IMR-90 (cell line): ENCODE data around the gene ATP5MK. TPM values are rescaled to one million over a fixed set of nuclear protein-coding genes. Genes with fewer than 3 reads are reported as not detected.

Experiments
- ATAC-seq: fragments of 200-7000 bp; cut with Tn5 transposase; 2 replicates; pipeline ENCODE4 v1.9.1; 2020; ENCODE audit warnings: low read depth, mild to moderate bottlenecking, moderate library complexity
- BruUV-seq: library from RNA; stranded (reverse); fragments of 400-500 nt; replicated peaks from 2 replicates; lab custom pipeline; 2021; lab: Mats Ljungman, UMichigan
- CTCF ChIA-PET: fragments of 300-600 bp; formaldehyde crosslinking; extraction: SDS; loops from one replicate; lab custom pipeline; 2021; ENCODE audit warnings: antibody characterized with exemption; lab: Yijun Ruan, JAX
- POLR2A ChIA-PET: fragments of 300-600 bp; sonication (Branson Sonifier 250); formaldehyde crosslinking; loops from one replicate; lab custom pipeline; 2022; ENCODE audit warnings: antibody characterized with exemption; ENCODE audit not compliant: unreplicated experiment; lab: Charles Lee
- DNase-seq: peaks from one replicate; pipeline ENCODE4 v3.0.0; 2013
- H2AFZ ChIP-seq: replicated peaks from 2 replicates; pipeline ENCODE3; 2013; ENCODE audit warnings: low read length, mild to moderate bottlenecking; ENCODE audit not compliant: poor library complexity
- H2AK5ac ChIP-seq: 2 replicates; pipeline ENCODE4 v1.6.1; 2013; ENCODE audit warnings: low read depth, low read length, inconsistent platforms
- H2AK9ac ChIP-seq: replicated peaks from 2 replicates; pipeline ENCODE3; 2013; ENCODE audit warnings: mild to moderate bottlenecking, low read depth, low read length, moderate library complexity; ENCODE audit not compliant: poor library complexity
- H2BK120ac ChIP-seq: 2 replicates; pipeline ENCODE4 v1.6.1; 2013; ENCODE audit warnings: low read depth, low read length, inconsistent platforms
- H2BK15ac ChIP-seq: 3 replicates; pipeline ENCODE4 v1.6.1; 2013; ENCODE audit warnings: low read depth, low read length, inconsistent platforms
- H2BK20ac ChIP-seq: 2 replicates; pipeline ENCODE4 v1.6.1; 2013; ENCODE audit warnings: low read depth, mild to moderate bottlenecking, inconsistent platforms, low read length, moderate library complexity
- H2BK5ac ChIP-seq: 2 replicates; pipeline ENCODE4 v1.6.1; 2013; ENCODE audit warnings: mild to moderate bottlenecking, low read depth, low read length, inconsistent platforms; ENCODE audit not compliant: poor library complexity, severe bottlenecking
- H3K14ac ChIP-seq: replicated peaks from 2 replicates; pipeline ENCODE4 v1.6.1; 2013; ENCODE audit warnings: low read depth, low read length, inconsistent platforms
- H3K18ac ChIP-seq: 2 replicates; pipeline ENCODE4 v1.6.1; 2013; ENCODE audit warnings: low read depth, low read length, control low read depth
- H3K23ac ChIP-seq: 2 replicates; pipeline ENCODE4 v1.6.1; 2013; ENCODE audit warnings: low read depth, low read length, inconsistent platforms
- H3K27ac ChIP-seq: 2 replicates; pipeline ENCODE4 v1.5.1; 2013; ENCODE audit warnings: mild to moderate bottlenecking, control low read depth, low read length; ENCODE audit not compliant: insufficient read depth
- H3K27me3 ChIP-seq: 2 replicates; pipeline ENCODE4 v1.6.1; 2013; ENCODE audit warnings: low read length; ENCODE audit not compliant: control insufficient read depth, insufficient read depth
- H3K36me3 ChIP-seq: 2 replicates; pipeline ENCODE4 v1.6.1; 2013; ENCODE audit warnings: low read length, mixed read lengths; ENCODE audit not compliant: control insufficient read depth, insufficient read depth
- H3K4ac ChIP-seq: 2 replicates; pipeline ENCODE4 v1.6.1; 2013; ENCODE audit warnings: low read depth, low read length, inconsistent platforms
- H3K4me1 ChIP-seq: 2 replicates; pipeline ENCODE4 v1.6.1; 2013; ENCODE audit warnings: low read length, mixed read lengths; ENCODE audit not compliant: control insufficient read depth, insufficient read depth
- H3K4me2 ChIP-seq: 2 replicates; pipeline ENCODE4 v1.6.1; 2013; ENCODE audit warnings: low read depth, mild to moderate bottlenecking, control low read depth, low read length, moderate library complexity
- H3K4me3 ChIP-seq: 2 replicates; pipeline ENCODE4 v1.5.1; 2013; ENCODE audit warnings: low read depth, mild to moderate bottlenecking, control low read depth, low read length, moderate library complexity; ENCODE audit not compliant: insufficient read depth
- H3K56ac ChIP-seq: 2 replicates; pipeline ENCODE4 v1.6.1; 2013; ENCODE audit warnings: low read length, inconsistent platforms; ENCODE audit not compliant: insufficient read depth; ENCODE audit errors: extremely low read depth
- H3K79me1 ChIP-seq, 2 experiments: 2 replicates each; pipeline ENCODE4 v1.6.1; 2013; ENCODE audit warnings: low read length in 2 of 2, inconsistent platforms in 1 of 2, low read depth in 1 of 2
- H3K9ac ChIP-seq: 2 replicates; pipeline ENCODE4 v1.6.1; 2013; ENCODE audit warnings: low read depth, low read length, control low read depth
- H3K9me1 ChIP-seq: 2 replicates; pipeline ENCODE4 v1.6.1; 2013; ENCODE audit warnings: low read length, inconsistent platforms; ENCODE audit not compliant: insufficient read depth
- H3K9me3 ChIP-seq: 2 replicates; pipeline ENCODE4 v1.6.1; 2013; ENCODE audit warnings: low read length; ENCODE audit not compliant: control insufficient read depth, insufficient read depth
- H4K20me1 ChIP-seq: 2 replicates; pipeline ENCODE4 v1.6.1; 2013; ENCODE audit warnings: low read length, inconsistent platforms; ENCODE audit not compliant: insufficient read depth
- H4K5ac ChIP-seq: 2 replicates; pipeline ENCODE4 v1.6.1; 2013; ENCODE audit warnings: mild to moderate bottlenecking, low read depth, low read length, control low read depth
- H4K8ac ChIP-seq, 2 experiments: 2 replicates each; pipeline ENCODE4 v1.6.1; 2013; ENCODE audit warnings: low read depth in 2 of 2, low read length in 2 of 2, control low read depth in 1 of 2, inconsistent platforms in 1 of 2
- H4K91ac ChIP-seq: 2 replicates; pipeline ENCODE4 v1.6.1; 2013; ENCODE audit warnings: low read depth, low read length, inconsistent platforms; ENCODE audit not compliant: insufficient read depth
- BHLHE40 ChIP-seq: fragments of 150-350 bp; IDR thresholded peaks from 2 replicates; pipeline ENCODE4 v1.6.1; 2016; ENCODE audit warnings: mild to moderate bottlenecking, low read depth, low read length
- CHD1 ChIP-seq: IDR thresholded peaks from 2 replicates; pipeline ENCODE4 v1.6.1; 2012; ENCODE audit warnings: low read depth, low read length, improper control_type of control experiment
- FOS ChIP-seq: fragments of 150-350 bp; IDR thresholded peaks from 2 replicates; pipeline ENCODE4 v1.6.1; 2016; ENCODE audit warnings: low read depth, low read length
- MAFK ChIP-seq: IDR thresholded peaks from 2 replicates; pipeline ENCODE4 v1.6.1; 2012; ENCODE audit warnings: low read depth, low read length, improper control_type of control experiment
- MAZ ChIP-seq: IDR thresholded peaks from 2 replicates; pipeline ENCODE4 v1.6.1; 2012; ENCODE audit warnings: low read depth, mild to moderate bottlenecking, low read length, improper control_type of control experiment, moderate library complexity, borderline replicate concordance
- MXI1 ChIP-seq: IDR thresholded peaks from 2 replicates; pipeline ENCODE4 v1.6.1; 2012; ENCODE audit warnings: low read depth, mild to moderate bottlenecking, low read length, moderate library complexity, borderline replicate concordance
- NFE2L2 ChIP-seq: fragments of 150-350 bp; IDR thresholded peaks from 2 replicates; pipeline ENCODE4 v1.6.1; 2016; ENCODE audit warnings: low read depth, mild to moderate bottlenecking, low read length
- RAD21 ChIP-seq: IDR thresholded peaks from 2 replicates; pipeline ENCODE4 v1.6.1; 2012; ENCODE audit warnings: low read length, improper control_type of control experiment
- SMC3 ChIP-seq: fragments of 150-350 bp; IDR thresholded peaks from 2 replicates; pipeline ENCODE4 v1.6.1; 2016; ENCODE audit warnings: low read depth, mild to moderate bottlenecking, antibody characterized with exemption, low read length, moderate library complexity
- USF2 ChIP-seq: fragments of 150-350 bp; IDR thresholded peaks from 2 replicates; pipeline ENCODE4 v1.6.1; 2017; ENCODE audit warnings: mild to moderate bottlenecking, antibody characterized with exemption, low read length, low read depth
- WGBS, 2 experiments: methylation state at CpG; one replicate each; pipeline versions ENCODE4 v1.1.5 to v1.1.7; 2013; ENCODE audit warnings: missing lambda C conversion rate in 2 of 2; ENCODE audit not compliant: insufficient read length in 1 of 2; ENCODE audit errors: extremely low coverage in 2 of 2; 5-methylcytosine and 5-hydroxymethylcytosine counted together
- dilution Hi-C: fragments of 300-500 bp; cut with HindIII; formaldehyde crosslinking; loops from one replicate; pipeline ENCODE4 v1.14.3; 2018; ENCODE audit warnings: low sequenced_read_pairs; ENCODE audit not compliant: unreplicated experiment
- in situ Hi-C: fragments of 300-500 bp; cut with MboI; formaldehyde crosslinking; loops from 3 replicates; pipeline ENCODE4 v1.14.3; 2019; ENCODE audit warnings: low sequenced_read_pairs, inconsistent platforms, mixed read lengths
- intact Hi-C: fragments of 100-400 bp; cut with micrococcal nuclease; formaldehyde crosslinking; loops from 2 replicates; pipeline ENCODE4 v1.10.0; 2022
- polyA plus RNA-seq, 3 experiments: library from polyadenylated mRNA; depleted of rRNA; stranded (reverse); fragments of >200 nt; gene quantifications; 2 replicates each; pipeline ENCODE4 v1.2.3, GENCODE V29; 2012; ENCODE audit warnings: low replicate concordance in 1 of 3
- total RNA-seq: library from RNA; depleted of rRNA; stranded (reverse); fragments of >200 nt; gene quantifications from 2 replicates; pipeline ENCODE4 v1.2.3, GENCODE V29; 2012

Gene ATP5MK
- total and polyA plus RNA-seq, 2 of the 4 experiments (the other 2 are of a cell fraction), result 73.4 to 101 TPM

GRCh38 chr10:103431902-103432301 is 35.6 kb upstream of the ATP5MK start:
- no peak overlapping the region for H4K91ac ChIP-seq
- H3K4me3 ChIP-seq, result no peak overlapping the region
- no peak overlapping the region for H2BK5ac ChIP-seq
- no peak overlapping the region for H3K56ac ChIP-seq
- H2AK5ac ChIP-seq, result no peak overlapping the region
- no peak overlapping the region for H3K23ac ChIP-seq
- no peak overlapping the region for H4K5ac ChIP-seq
- H3K27me3 ChIP-seq, result no peaks in the 10 kb centered on the region
- 92% methylated on average over 2 of the region's 8 CpGs; no CpG with 5 or more reads in 1 of the 2 experiments for WGBS, 2 experiments
- no peak overlapping the region for H3K14ac ChIP-seq
- ChIA-PET POLR2A (no interaction called here), CTCF (interaction anchor here (0.6 to 1.4 kb wide), 2 partner anchors 49 to 54 kb away, joined by 3 to 4 read pairs; no protein-coding TSS in a partner anchor)
- no peak overlapping the region for H3K4me2 ChIP-seq
- H4K20me1 ChIP-seq, result no peaks in the 10 kb centered on the region
- in situ Hi-C loops, result no loop called here
- H3K9me1 ChIP-seq, result no peaks in the 10 kb centered on the region
- H3K27ac ChIP-seq, result no peak overlapping the region
- H2AFZ ChIP-seq, result no peak overlapping the region
- BruUV-seq, result no TSS peak
- H3K4ac ChIP-seq, result no peak overlapping the region
- peak; percentile 46 for DNase-seq
- peaks cover 44% of the 10 kb centered on the region for H3K36me3 ChIP-seq
- intact Hi-C loops, result loop anchor here (1.0 kb wide), 1 partner anchor 53 kb away; no protein-coding TSS in a partner anchor
- no peak for TF ChIP-seq BHLHE40
- no peak for TF ChIP-seq SMC3
- TF ChIP-seq MAFK, result no peak
- no peak for TF ChIP-seq FOS
- TF ChIP-seq MXI1, result no peak
- TF ChIP-seq MAZ, result no peak
- TF ChIP-seq RAD21, result no peak
- TF ChIP-seq USF2, result no peak
- no peak for TF ChIP-seq CHD1
- TF ChIP-seq NFE2L2, result no peak
- H3K18ac ChIP-seq, result no peak overlapping the region
- ATAC-seq, result peak; percentile 96
- H3K9me3 ChIP-seq, result no peaks in the 10 kb centered on the region
- no peak overlapping the region for H2BK20ac ChIP-seq
- H3K9ac ChIP-seq, result no peak overlapping the region
- no peak overlapping the region for H4K8ac ChIP-seq
- no peak overlapping the region for H2BK120ac ChIP-seq
- dilution Hi-C loops, result no loop called here
- no peak overlapping the region for H2BK15ac ChIP-seq
- H3K4me1 ChIP-seq, result no peaks in the 10 kb centered on the region
- no peak overlapping the region for H2AK9ac ChIP-seq
- peaks cover 5 to 6% of the 10 kb centered on the region in 2 experiments; a peak in 3 of 4 replicates for H3K79me1 ChIP-seq
